ENCODE data around the gene SPHK2.
A peak's percentile ranks its signal among the peaks of the same experiment; 100 is the strongest.
"Not testable (repeated sequence)": the region's sequence is repeated elsewhere in the genome, so short reads cannot be mapped to it uniquely, and the experiment has no call there.

Gene SPHK2

DNA sequence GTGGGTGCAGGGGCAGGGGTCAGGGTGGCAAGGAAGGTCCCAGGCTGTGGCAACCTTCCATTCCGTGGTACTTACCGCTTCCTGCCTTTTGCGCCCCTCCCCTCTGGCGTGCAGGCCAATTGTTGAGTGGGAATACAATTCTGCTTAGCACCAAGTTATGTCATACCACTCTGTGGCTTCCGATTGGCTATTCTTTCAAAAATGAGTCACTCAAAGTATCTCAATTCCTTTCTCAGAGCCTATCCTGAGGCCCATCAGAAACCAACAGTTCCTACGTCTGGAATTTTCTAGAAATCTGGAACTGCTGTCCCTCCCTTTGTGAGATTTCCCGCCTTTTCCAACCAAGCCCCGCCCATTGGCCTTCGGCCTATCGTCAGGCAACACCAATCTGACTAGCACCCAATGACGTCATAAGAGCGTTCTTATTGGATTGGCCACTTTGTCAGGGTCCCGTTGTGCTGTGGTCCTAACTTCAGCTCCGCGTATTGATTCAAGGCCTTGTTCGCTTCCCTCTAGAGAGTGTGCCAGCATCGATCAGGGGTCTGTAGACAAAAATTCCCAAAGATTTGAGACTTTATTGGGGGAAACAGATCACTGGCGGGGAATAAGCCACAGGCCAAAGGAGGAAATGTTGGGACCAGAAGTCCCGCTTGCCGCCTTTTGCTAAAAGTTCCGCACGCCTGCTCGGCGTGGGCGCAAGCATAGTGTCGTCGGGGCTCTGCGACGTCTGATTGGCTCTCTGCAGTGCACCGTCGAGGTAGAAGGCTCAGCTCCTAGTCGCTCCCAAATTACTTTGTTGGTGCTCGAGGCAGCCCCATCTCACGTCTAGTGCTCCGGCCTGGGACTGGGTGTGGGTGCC is 41.8 kb downstream of the SPHK2 start:
- DNase-seq: peak; percentile 66 to 69

DNA sequence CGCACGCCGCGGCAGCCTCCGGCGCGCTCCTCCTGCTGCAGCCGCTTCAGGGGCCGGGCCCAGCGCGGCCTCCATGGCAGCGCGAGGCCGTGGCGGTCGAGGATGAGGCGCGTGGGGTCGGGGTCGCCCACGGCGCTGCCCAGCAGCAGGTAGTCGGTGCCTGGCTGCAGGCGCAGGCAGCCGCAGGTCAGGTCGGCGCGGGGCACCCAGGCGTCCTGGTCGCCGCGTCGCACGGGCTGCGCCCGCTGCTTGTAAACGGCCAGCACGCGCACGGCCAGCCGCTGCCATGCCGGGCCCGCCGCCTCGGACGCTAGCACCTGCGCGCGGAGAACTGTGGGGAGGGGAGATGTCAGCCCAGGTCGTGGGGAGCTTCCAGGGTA is 42.4 kb downstream of the SPHK2 start:
- no peak for DNase-seq

DNA sequence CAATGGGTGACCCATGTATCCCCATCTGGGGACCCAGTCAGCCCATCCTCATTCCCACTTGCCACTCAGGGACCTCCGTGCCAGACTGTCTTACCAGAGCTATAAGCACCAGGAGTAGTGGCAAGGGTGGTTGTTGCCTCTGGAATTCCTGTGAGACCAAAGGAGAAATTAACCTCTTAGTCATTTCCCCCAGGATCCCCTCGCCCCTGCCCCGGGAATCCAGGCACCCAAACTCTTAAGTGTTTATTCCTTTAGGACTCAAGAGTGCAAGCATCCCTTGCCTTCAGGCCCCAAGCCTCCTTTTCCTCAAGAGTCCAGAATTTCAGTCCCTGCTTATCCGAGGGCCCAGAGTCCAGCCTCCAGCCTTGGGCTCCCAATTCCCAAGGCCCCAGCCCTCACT is 44.4 kb downstream of the SPHK2 start:
- no peak for DNase-seq

DNA sequence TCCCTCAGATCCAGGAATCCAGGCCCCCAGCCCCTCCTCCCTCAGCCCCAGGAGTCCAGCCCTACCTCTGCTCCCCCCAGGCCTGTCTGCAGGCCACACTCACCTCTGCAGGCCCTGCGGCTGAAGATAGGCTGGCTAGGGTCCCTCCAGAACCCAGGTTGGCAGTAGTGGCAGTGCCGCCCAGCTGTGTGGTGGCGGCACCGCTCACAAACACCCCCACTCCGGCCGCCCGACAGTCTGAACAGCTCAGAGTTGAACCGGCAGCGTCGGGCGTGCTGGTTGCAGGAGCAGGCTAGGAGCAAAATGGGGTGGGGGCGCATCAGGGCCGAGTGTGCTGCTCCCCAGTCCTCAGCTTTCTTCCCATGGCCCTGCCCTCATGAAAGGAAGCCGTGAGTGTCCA is 45.2 kb downstream of the SPHK2 start:
- no peak for DNase-seq

DNA sequence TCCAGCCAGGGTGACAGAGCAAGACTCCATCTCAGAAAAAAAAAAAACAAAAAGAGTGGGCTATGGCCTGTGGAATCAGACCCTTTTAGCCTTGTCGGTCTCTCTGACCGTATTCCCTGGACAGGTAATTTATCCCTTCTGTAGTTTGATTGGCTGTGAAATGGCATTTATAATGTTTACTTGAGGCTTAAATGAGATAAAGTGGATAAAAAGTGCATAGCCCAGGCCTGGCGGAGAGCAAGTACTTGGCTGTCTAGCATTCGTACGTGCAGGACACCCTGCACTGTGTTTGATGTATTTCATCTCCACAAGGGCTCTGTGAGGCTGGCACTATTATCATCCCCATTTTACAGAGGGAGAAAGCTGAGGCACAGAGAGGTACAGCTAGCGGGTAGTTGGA is 46.5 kb downstream of the SPHK2 start:
- DNase-seq: no peak

DNA sequence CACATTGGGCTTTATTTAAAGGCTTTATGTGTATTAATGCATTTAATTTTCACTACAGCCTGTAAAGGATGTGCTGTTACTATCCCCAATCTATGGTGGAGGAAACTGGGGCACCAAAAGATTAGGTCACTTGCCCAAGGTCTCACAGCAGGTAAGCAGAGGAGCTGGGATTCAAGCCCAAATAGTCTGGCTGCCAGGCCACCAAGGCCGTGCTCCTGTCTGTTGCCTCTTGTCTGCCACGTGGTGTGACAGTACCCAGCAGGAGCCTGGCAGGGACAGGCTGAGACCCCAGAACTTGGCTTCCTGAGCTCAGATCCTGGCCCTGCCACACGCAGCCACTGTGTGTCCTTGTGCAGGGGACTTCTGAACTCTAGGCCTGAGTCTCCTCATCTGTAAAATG is 49.0 kb downstream of the SPHK2 start:
- DNase-seq: no peak

DNA sequence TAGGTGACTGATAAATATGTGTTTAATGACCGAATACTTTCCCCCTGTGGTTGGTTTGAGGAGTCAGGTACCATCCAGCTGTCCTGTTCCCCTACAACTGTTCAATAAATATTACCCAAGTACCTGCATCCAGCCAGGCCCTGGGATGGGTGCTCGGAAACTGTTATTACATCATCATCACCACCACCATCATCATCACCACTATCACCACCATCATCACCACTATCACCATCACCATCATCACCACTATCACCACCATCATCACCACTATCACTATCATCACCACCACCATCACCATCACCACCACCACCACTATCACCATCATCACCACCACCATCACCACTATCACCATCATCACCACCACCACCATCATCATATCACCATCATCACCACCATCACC is 49.5 kb downstream of the SPHK2 start:
- DNase-seq: no peak

DNA sequence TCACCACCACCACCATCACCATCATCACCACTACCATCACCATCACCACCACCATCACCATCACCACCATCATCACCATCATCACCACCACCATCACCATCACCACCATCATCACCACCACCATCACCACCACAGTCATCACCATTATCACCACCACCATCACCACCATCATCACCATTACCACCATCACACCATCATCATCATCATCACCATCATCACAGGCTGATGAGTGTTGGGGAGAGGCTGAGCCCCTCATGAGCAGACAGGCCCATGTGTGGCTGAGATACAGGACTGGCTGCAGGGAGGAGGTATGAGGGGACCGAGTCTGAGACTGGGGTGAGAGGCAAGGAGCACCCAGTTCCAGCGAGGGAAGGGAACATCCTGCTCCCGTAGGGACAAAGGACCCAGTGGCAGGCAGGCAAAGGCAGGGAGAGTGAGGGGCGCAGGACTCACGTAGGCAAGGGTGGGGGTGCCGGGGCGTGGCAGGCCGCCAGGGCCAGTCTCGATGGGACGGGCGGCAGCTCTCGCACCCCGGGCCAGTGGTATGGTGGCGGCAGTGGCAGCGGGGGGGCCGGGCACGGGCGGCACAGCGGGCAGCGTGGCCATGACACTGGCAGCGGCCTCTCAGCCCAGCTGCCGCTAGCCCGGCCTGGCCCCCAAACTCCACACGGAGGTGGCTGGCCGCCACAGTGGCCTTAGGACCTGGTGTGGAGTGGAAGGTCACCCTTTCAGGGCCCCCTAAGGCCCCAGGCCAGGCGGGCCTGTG is 50.8 kb downstream of the SPHK2 start:
- no peak for DNase-seq

DNA sequence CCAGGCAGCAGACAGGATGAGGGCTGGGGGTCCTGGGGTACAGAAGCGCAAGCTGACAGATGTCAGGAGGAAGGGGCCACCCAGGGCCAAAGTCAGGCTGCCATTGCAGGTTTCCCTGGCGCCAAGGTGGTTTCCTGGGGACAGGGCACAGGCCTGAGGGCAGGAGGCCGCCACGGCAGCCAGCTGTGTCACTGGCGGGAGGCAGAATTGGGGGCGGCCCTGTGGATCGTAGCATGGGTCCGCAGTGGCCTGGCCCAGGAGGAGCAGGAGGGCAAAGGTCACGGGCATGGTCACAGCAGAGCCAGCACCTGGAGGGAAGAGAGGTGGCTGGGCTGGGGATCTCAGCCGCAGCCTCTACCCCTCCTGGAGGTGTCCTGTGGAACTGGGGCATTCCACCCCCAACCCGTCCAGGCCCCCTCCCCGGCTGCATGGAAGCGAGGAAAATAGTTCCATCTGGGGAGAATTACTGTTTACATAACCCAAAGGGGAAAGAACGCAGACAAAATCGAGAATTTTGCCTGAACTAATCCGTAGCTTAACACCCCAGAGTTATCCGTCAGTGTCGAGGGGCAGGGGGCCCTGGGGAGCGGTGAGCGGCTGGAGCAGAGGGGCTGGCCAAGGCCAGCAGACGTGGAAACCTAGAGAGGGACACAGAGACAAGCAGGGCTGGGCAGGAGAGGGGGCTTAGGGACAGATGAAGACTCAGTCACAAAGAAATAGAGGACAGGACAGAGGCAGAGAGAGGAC is 51.6 kb downstream of the SPHK2 start:
- DNase-seq: no peak

DNA sequence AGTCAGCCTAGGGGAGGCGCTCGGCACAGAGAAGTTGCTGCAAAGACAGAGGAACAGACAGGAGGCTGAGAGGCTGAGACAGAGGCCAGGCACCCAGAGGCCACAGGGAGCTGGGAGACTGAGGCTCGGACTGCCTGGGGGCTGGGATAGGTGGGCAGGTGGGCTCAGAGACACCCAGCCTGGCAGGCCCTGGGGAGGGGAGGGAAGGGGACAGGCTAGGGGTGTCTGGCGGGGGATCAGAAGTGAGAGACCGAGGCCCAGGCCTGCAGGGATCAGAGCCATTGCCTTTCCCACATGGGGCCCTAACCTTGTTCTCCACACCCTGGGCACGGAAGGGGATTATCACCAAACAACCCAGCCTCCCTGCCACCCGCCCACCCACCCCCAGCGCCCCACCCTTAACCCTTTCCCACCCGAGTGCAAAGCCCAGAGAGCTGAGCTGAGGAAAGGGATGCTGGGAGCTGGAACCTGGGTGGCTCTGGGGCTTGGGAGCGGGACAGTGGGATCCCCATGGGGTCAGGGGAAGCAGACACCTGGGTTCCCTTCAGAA is 52.2 kb downstream of the SPHK2 start:
- no peak for DNase-seq

DNA sequence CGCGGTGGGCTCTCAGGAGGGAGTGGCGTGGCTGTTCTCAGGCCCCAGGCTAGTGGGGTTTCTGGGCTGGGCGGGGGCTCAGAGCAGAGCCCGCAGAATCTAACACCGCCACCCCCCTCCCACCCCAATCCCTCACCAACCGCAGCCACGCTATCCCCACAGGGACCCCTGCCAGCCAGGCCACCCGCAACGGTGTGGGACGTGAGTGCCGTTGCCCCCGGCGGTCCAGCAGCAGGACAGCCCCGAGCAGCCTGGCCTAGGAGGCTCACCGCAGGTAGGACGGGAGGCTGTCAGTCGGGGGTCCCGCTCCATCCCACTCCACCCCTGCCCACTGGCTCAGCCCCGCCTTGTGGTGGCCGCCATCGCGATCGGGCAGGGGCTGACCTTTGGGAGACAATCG is 53.7 kb downstream of the SPHK2 start, which contains the start of gene NTN5:
NTN5 (minus strand) TSS at position 24 of the 400 bp plus-strand sequence. CDS start 2,031 bp downstream, outside the sequence.
- no peak for DNase-seq

DNA sequence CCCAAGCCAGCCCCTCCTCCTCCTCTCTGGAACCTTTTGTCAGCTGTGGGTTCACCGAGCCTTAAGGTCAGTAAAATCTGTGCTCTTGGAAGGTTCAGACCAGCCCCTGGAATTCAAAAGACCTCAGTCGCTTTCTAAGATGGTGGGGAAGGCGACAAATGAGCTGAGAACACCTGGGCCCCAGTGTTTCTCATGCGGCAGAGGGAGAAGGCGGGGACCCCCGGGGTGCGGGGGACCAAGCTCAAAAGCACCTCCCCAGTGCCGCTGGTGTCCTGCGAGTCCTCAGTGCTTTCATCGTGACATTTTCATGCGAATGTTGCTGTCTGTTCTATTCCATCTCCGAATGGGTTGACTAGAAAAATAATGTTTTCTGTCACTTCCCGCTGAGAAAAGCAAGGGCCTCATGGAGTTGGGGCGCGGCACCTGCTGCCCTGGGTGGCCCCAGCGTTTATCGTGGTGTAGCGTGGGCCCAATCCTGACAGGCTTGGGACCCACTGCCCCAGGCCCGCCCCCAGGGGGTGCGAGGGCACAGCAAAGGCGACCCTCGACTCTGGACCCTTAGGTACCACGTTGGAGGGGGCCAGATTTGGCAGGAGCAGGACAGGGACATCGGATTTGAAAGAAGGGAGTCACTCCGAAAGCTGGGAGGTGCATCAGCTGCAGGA is 54.3 kb downstream of the SPHK2 start:
- DNase-seq: no peak

DNA sequence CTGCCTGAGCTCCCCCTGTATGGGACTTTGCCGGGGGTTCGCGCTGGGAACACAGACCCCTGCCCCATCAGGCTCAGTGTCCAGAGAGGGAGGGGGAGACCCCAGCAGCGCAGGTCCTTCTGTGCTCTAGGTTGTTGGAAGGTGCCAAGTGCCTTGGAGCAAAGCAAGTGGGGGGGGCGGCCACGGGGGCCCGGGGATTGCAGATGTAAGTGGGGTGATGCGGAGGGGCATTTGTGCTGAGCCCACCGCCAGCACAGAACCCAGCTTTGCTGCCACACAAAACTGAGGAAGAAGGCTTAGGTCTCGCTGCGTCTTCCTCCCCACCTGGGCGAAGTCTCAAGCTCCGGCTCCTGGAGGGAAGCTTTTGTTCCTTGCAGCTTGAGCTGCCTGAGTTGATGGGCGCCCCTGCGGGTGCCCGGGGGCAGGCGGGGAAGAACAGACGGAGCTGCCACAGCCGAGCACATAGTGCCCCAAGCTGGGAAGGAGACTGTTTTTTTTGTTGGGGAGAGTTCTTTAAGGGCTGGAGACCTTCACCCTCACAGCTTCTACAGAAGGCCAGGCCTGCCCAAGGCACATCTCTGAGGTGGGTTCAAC is 55.0 kb downstream of the SPHK2 start:
- no peak for DNase-seq

DNA sequence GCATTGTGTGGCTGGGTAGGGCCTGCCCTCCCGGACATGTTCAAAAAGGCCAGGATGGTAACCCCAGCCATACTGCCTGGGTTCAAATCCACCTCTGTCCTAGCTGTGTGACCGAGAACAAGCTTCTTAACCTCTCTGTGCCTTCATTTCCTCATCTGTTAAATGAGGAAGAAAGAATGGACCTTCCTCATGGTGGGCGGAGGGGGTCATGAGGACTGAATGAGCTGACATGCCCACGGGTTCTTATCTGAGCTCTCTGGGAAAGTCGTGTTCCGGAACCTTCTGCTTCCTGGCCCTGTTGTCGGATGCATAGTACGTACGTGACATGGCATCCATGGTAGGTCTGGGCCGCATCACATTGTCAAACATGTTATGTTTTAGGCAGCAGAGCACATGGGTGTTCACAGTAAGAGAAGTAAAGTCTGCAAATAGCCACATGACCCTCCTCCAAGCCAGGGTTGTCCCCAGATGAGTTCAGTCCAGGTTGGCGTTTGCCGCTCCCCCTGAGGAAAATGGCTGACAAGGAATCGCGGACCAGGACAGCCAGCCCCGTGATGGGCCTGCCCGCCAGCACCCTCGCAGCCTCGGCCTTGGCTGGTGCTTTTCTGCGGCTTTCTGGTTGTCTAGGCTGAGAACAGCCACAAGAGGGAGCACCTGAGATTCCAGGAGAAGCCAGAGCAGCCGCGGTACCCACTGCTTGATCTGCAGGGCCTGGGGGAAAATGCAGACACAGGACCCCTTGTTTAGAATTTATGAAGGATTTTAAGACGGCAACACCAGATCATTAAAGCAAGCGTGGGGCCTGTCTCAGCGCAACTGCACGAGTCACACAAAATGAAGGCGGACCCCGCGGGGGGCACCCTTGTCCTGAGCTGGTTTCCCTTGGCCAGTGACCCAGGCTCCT is 55.9 kb downstream of the SPHK2 start:
- peak; percentile 67 to 68 for DNase-seq

DNA sequence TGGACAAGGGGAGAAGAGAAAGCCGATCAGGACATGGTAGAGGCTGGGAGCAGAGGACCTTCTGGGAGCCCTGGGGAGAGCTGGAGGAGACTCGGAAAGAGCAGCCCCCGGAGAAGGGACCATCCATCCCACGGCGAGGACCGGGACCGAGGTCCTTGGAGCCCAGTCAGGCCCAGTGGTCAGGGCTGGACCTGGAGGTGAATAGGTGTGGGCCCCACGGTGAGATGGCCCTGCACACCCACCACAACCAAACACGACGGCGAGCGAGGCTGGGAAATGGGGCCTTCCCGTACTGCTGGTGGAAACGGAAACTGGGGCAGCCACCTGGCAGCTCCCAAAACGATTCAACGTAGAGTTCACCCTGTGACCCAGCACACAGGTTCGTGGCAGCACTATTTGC is 57.2 kb downstream of the SPHK2 start:
- DNase-seq: no peak

DNA sequence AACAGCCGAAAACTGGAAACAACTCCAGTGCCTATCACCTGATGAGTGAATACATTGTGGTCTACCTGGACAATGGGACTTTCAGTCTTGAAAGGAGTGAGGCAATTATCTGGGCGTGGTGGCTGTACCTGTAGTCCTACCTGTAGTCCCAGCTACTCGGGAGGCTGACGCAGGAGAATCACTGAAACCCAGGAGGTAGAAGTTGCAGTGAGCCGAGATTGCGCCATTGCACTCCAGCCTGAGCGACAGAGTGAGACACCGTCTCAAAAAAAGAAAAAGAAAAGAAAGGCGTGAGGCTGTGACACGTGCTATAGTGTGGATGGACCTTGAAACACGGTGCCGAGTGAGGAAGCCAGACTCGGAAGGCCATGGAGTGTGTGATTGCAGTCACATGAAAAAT is 57.6 kb downstream of the SPHK2 start:
- DNase-seq: no peak

DNA sequence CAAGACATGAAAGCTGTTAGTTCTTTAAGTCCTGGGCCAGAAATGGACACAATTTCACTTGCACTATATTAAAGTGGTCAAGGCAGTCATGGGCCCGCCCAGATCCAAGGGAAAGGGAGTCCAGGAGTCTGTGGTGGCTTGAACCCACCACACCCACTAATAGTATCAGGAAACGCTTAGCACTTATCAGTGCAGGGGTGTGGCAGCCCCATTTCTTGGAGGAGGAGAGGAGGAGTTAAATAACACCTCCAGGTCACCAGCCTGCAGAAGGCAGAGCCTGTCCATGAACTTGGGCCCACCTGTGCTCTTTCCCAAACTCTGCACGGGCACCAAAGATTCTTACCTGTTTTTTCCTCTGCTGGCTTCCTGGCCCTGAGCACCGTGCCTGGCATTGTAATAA is 58.9 kb downstream of the SPHK2 start:
- DNase-seq: no peak

DNA sequence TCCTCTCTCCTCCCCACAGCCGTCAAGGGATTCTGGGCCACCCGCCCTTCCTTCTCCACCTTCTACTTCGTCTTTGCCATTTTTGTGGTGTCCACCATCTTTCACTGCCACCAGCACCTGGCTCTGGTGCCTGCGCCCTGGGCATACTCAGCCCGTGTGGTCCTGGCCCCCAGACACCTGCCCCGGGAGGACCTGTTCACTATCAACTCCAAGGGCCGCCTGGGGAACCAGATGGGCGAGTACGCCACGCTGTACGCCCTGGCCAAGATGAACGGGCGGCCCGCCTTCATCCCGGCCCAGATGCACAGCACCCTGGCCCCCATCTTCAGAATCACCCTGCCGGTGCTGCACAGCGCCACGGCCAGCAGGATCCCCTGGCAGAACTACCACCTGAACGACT is 60.7 kb downstream of the SPHK2 start:
- not testable (repeated sequence) for DNase-seq

All from activated CD4-positive, alpha-beta T cell treated with anti-CD3 and anti-CD28 coated beads, Interleukin-2, amount 50 U/mL, for 4 hours (primary cell).